ENCODE results near the gene MATCAP1.

GRCh38 chr16:67141391-67141790, 42.4 kb downstream of the MATCAP1 start:
- TF ChIP-seq CTCF (conservative IDR thresholded peaks at IDR 0.05; ENCODE audit: low read depth, low read length) = no peak
- TF ChIP-seq EZH2 (IDR thresholded peaks at IDR 0.05; ENCODE audit: borderline replicate concordance, low read depth, low read length, poor library complexity, severe bottlenecking) = no peak
